ENCODE results near the gene IRGQ.
"Not testable (repeated sequence)": the region's sequence is repeated elsewhere in the genome, so short reads cannot be mapped to it uniquely, and the experiment has no call there.

IRGQ gene

DNA sequence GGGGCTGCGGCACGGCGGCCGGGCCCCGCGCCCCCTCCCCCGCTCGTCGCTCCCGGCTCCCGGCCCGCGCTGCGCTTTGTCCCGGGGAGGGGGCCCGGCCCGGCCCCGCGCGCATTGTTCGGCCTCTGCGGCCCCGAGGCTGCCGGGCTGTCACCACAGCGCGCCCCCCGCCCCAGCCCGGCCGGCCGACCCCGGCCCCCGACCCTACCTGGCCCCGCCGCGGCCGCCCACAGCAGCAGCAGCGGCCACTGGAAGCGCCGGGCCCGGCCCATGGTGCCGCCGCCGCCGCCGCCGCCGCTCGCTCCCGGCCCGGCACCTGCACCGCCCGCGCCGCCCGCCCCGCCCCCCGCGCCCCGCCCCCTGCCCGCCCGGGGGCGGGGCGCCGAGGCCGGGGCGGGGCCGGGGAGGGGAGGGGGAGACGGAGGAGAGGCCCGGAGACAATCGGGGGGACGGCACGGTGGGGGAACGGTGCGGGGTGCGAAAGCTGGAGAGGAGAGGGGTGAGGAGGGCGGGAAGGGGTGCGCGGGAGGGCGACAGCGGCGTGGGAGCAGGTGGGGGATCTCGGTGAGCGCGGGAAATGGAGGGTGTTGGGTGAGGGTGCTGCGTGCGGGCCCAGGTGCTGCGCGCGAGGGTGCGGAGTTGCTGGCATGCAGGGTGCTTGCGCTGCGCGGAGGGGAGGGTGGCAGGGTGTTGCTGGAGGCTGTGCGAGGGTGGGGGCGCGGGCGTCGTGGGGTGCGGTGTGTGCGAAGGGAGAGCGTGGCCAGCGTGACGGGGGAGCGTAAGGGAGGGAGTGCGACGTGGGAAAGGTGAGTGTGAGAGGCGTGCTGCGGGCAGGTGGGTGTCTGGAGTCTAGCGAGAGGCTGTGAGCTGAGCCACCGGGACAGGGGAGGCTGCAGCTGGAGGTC is 43.8 kb upstream of the IRGQ start, which contains the start of gene CADM4:
CADM4 (minus strand) TSS at position 332 of the 905 bp plus-strand sequence; CDS start at position 272, 60 bp downstream.
- TF ChIP-seq CTCF (IDR thresholded peaks at IDR 0.05; ENCODE audit: control insufficient read depth, insufficient read depth, low read depth, low read length, missing control alignments): no peak
- DNase-seq (ENCODE audit: low read depth): no peak
- peak within 1 kb of the TSS; percentile 49 for H3K4me3 ChIP-seq (ENCODE audit: control insufficient read depth, low read depth, low read length)

DNA sequence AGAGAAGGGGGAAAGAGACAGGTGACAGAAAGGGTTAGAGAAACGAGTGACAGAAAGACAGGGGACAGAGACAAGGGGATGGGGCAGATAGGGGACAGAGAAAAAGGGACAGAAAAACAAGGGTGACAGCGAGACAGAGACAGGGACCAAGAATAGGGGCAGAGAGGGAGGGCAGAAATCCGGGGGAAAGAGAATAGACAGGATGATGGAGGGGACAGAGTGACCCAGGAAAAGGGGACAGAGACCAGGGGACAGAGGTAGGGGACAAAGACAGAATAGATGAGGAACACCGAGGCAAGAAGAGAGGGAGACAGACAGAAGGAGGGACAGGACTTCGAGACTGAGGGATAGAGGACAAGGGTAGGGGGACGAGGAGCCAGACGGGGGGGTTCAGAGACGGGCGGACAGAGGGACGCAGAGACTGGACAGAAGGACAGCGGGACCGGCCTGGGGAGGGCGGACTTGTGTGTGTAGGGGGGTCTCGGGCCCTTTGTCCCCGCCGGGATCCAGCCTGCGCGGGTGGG is 43.1 kb upstream of the IRGQ start:
- no peak for DNase-seq (ENCODE audit: low read depth)

DNA sequence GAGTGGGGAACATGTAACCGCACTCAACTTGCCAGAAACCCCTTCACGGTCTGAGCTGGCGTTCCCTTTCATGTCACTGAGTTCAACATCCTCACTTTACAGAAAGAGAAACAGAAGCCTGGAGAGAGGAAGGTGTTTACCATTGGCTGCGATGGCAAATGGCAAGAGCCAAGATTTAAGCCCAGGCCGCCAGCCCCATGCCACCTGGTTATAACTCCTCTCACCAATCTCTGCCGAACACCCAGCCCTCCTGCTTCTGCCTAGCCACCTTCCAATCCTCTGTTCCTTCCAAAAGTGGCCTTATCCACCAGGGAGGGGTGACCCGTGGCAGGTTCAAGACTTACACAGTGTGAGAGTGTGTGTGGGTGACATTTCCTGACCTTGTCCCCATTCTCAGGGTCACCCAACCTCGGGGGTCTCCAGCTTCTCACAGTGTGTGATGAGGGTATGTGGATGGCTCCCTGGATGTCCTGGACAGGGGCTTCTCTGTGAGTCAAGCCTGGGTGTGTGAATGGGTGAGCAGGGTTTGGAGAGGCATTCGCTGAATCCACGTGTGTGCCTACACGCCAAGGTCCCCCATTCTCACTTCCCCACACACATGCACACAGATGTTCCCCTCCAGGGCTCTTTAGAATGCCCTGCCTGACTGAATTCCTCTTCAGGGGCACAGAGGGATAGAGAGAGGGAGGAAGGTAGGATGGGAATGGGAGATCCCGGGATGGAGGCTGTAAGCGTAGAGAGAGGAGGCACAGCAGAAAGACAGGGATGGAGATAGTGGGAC is 42.5 kb upstream of the IRGQ start:
- no peak overlapping the region for H3K4me3 ChIP-seq (ENCODE audit: control insufficient read depth, low read depth, low read length)
- no peak for TF ChIP-seq CTCF (IDR thresholded peaks at IDR 0.05; ENCODE audit: control insufficient read depth, insufficient read depth, low read depth, low read length, missing control alignments)
- no peak for DNase-seq (ENCODE audit: low read depth)

More for the DNA sequence above, 43.1 kb upstream of the IRGQ start:
- TF ChIP-seq CTCF (IDR thresholded peaks at IDR 0.05; ENCODE audit: control insufficient read depth, insufficient read depth, low read depth, low read length, missing control alignments): no peak
- no peak overlapping the region for H3K4me3 ChIP-seq (ENCODE audit: control insufficient read depth, low read depth, low read length)

GRCh38 chr19:43636121-43636683 is 40.3 kb upstream of the IRGQ start:
- no peak for DNase-seq (ENCODE audit: low read depth)
- no peak for TF ChIP-seq CTCF (IDR thresholded peaks at IDR 0.05; ENCODE audit: control insufficient read depth, insufficient read depth, low read depth, low read length, missing control alignments)
- H3K4me3 ChIP-seq (ENCODE audit: control insufficient read depth, low read depth, low read length): no peak overlapping the region

DNA sequence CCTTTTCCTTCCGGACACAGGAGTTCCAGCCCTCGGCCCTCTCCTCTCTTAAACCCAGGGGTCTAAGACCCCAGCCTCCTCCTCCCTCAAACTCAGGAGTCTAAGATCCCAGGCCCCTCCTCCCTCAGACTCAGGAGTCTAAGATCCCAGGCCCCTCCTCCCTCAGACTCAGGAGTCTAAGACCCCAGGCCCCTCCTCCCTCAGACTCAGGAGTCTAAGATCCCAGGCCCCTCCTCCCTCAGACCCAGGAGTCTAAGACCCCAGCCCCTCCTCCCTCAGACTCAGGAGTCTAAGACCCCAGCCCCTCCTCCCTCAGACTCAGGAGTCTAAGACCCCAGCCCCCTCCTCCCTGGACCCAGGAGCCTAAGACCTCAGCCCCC is 39.6 kb upstream of the IRGQ start:
- H3K4me3 ChIP-seq (ENCODE audit: control insufficient read depth, low read depth, low read length): not testable (repeated sequence)

DNA sequence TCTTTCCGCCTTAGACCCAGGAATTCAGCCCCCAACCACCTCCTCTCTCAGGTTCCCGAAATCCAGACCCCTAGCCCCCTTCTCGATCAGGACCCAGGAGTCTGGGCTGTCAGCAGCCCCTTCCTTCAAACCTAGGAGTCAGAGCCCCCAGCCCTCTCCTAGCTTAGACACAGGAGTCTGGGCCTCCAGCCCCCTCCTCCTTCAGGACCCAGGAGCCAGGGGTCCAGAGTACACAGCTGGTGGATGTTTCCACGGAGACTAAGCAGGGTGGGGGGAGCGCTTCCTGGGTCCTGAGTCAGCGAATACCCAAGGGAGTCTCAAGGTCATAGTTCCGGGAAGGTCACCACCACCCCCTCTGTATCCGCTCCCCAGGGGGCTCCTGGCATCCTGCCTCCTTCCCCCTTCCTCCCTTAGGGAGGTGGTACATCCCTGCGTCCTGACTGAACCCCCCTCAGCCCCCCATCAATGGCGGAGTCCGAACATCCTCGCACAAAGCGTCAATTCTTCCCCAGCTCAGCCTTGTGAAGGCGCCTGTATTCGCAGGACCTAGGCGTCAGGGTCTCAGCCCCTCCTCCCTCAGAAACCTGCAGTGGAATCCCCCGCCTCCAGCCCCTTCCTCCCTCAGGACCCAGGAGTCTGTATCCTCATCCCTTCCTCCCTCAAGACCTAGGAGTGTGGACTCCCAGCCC is 39.1 kb upstream of the IRGQ start:
- no peak for DNase-seq (ENCODE audit: low read depth)
- no peak for TF ChIP-seq CTCF (IDR thresholded peaks at IDR 0.05; ENCODE audit: control insufficient read depth, insufficient read depth, low read depth, low read length, missing control alignments)
- H3K4me3 ChIP-seq (ENCODE audit: control insufficient read depth, low read depth, low read length): no peak overlapping the region

More for the DNA sequence above, 39.6 kb upstream of the IRGQ start:
- DNase-seq (ENCODE audit: low read depth): not testable (repeated sequence)
